NCI-H2227 (cell line): ENCODE measurements around the gene UNG.

Experiments used
- DNase-seq: peaks from one replicate; lab custom pipeline; 2025; ENCODE audit not compliant: unreplicated experiment; lab: John Stamatoyannopoulos, UW

The UNG gene

DNA sequence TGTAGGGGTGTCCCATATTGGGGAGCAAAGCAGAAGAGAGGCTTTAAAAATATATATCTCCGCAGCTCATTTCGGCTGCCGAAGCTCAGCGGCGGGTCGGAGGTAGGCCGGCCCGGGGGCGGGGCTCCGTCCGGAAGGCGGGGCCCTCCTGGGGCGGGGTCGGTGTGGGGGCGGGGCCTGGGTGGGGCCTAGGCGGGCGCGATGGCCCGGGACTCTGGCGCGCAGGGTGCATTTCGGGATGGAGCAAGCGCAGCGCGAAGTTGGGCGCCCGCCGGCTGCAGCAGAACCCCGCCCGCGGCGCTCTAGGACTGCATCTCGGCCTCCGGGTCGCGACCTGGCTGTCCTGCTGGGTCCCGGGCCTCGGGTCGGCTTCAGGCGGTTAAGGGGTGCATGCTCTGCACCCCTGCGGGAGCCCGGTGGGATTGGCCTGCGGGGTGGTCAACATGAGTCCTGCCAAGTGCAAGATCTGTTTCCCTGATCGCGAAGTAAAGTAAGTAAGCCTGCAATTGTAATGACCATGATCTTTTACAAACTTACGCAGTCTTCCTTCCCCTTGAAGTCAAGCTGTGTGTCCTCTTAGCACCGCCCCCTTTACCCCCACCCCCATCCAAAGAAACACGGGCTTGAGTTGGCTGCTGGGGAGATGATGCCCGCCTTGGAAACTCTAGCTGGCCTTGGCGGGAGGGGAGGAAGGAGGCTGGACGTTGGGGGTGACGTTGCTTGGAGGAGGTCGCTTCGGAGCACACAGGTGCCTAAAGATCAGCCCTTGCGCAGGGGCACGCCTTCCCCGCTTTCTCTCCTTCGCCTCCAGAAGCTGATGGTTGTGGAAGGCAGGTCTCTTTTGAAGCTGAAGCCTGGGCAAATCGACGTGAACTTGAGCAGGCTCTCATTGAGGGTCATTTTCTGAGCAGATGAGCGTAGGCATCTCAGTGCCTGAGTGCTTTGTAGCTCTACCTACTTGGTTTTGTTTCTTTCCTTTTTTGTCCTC, 57.3 kb downstream of the UNG start:
- peak; percentile 88 for DNase-seq

DNA sequence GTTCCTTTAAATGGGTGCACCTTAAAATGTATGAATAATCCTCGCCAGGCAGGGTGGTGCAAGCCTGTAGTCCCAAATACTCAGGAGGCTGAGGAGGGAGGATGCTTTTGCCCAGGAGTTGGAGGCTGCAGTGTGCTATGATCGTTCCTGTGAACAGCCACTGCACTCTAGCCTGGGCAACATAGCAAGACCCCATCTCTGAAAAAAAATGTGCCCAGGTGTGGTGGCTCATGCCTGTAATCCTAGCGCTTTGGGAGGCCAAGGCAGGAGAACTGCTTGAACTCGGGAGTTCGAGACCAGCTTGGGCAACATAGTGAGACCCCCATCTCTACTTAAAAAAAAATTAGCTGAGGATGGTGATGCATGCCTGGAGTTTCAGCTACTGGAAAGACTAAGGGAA, 58.6 kb downstream of the UNG start:
- DNase-seq: no peak

DNA sequence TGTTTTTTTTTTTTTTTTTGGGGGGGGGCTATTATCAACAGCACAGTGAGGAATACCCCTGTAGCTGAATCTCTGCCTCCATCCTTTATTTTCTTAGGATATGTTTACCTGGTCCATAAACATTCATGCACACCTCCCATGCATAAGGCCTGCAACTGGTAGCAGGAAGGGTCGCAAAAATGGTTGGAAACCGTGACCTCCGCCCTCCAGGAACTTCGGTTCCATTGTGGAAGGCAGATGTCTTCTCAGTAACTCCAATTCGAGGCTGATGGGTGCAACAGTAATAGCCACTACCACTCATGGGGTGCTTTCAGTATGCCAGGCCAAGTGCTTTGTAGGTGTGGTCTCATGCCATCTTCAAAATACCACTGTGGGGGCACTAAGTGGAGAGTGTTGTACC, 59.2 kb downstream of the UNG start:
- no peak for DNase-seq

DNA sequence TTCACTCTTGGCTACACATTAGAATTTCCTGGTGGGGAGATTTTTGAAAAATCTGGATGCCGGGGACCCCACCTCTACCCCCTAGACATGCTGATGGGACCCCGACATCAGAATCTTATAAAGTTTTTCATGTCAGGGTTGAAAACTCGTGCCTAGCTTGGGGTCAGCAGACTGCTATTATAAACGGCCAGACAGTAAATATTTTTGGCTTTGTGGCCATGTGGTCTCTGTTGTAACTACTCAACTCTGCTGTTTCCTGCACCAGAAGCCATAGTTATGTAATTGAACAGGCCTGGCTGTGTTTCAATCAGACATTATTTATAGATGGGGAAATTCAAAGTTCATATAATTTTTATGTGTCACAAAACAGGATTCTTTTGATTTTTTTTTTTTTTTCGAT, 60.6 kb downstream of the UNG start:
- DNase-seq: no peak

DNA sequence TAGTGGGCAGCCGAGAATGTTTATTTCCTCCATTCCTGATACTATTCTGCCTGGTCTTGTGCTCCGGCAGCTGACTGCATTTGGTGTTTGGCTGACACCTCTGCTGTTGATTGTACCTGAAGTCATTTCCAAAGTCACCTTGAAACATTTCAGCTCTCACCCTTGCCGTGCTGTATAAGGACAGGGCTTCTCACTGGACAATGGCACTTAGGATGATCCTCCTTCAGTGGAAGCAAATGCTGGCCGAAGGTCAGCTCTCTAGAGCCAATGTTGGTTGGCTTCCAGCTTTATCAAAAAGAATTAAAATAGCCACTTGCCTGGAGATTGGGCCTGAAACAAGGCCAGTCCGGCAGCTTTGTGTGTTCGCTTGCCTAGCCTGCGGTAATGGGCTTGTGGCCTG, 63.0 kb downstream of the UNG start:
- DNase-seq: no peak
